Effector memory CD8-positive, alpha-beta T cell (primary cell): ENCODE data around the gene LRWD1.
A peak's percentile ranks its signal among the peaks of the same experiment; 100 is the strongest.
"Not testable (repeated sequence)": the region's sequence is repeated elsewhere in the genome, so short reads cannot be mapped to it uniquely, and the experiment has no call there.

Experiments used
- ATAC-seq: fragments of 150-1000 bp; cut with Tn5 transposase; replicated peaks from 2 replicates; pipeline ENCODE4 v1.10.0; 2021; ENCODE audit warnings: mild to moderate bottlenecking, moderate library complexity
- DNase-seq, 3 experiments: peaks; one replicate each; pipeline ENCODE4 v3.0.0; 2021
- H3K27ac Mint-ChIP-seq, 2 donors: one replicate each; pipeline ENCODE4 v1.8.0; 2022; ENCODE audit warnings: mild to moderate bottlenecking in 2 of 2, mixed read lengths in 2 of 2, moderate library complexity in 2 of 2
- H3K27me3 Mint-ChIP-seq, 2 donors: one replicate each; pipeline ENCODE4 v1.8.0; 2022; ENCODE audit warnings: mixed read lengths in 2 of 2
- H3K36me3 Mint-ChIP-seq: one replicate; pipeline ENCODE4 v1.8.0; 2022; ENCODE audit warnings: mild to moderate bottlenecking, moderate library complexity, mixed read lengths; ENCODE audit not compliant: insufficient read depth
- H3K4me1 Mint-ChIP-seq, 2 donors: one replicate each; pipeline ENCODE4 v1.8.0; 2022; ENCODE audit warnings: low read depth in 2 of 2, mixed read lengths in 2 of 2
- H3K4me3 Mint-ChIP-seq, 2 donors: one replicate each; pipeline ENCODE4 v1.8.0; 2022; ENCODE audit warnings: mild to moderate bottlenecking in 2 of 2, mixed read lengths in 2 of 2, moderate library complexity in 2 of 2
- H3K9me3 Mint-ChIP-seq, 2 donors: one replicate each; pipeline ENCODE4 v1.8.0; 2022; ENCODE audit warnings: mixed read lengths in 2 of 2

The LRWD1 gene

DNA sequence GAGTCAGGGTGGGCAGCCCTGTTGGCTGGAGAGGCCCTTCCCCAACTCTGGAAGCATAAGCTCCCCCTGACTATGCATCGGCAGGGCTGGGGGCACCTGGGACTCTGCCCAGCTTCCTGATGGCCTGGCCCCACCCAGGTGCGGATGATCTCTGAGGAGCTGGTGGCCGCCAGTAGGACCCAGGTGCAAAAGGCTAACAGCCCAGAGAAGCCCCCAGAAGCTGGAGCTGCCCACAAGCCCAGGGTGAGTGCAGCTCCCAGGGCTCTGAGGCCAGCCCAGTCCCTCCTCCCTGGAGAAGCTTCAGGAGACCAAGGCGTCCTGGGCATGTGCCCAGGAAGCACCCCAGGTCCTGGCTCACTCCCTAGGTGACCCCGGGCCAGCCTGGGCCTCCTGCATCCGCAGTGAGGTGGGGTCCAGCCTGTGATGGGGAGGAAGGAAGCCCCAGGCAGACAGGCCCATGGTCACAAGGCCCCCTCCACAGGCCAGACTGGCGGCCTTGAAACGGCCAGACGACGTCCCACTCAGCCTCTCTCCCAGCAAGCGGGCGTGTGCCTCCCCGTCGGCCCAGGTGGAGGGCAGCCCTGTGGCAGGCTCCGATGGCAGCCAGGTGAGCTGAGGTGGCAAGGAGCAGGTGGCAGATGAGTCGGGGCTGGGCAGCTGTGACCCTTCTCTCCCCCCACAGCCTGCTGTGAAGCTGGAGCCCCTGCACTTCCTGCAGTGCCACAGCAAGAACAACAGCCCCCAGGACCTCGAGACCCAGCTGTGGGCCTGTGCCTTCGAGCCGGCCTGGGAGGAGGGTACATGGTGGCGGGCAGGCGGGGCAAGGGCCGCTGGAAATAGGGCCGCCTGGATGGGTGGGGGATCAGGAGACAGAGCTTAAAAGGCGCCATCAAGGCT is 3.0 kb downstream of the LRWD1 start:
- no peak overlapping the region for H3K27ac Mint-ChIP-seq
- DNase-seq (no peak), ATAC-seq (no peak)
- H3K9me3 Mint-ChIP-seq, result no peaks in the 10 kb centered on the region
- H3K27me3 Mint-ChIP-seq, result no peaks in the 10 kb centered on the region
- peaks cover 21 to 26% of the 10 kb centered on the region in 2 donors for H3K4me1 Mint-ChIP-seq
- H3K36me3 Mint-ChIP-seq, result peaks cover 39% of the 10 kb centered on the region
- H3K4me3 Mint-ChIP-seq, result no peak overlapping the region

GRCh38 chr7:102468478-102469350 is 3.9 kb downstream of the LRWD1 start:
- Mint-ChIP-seq H3K27ac (no peak overlapping the region), H3K4me3 (no peak overlapping the region)
- ATAC-seq, result no peak

DNA sequence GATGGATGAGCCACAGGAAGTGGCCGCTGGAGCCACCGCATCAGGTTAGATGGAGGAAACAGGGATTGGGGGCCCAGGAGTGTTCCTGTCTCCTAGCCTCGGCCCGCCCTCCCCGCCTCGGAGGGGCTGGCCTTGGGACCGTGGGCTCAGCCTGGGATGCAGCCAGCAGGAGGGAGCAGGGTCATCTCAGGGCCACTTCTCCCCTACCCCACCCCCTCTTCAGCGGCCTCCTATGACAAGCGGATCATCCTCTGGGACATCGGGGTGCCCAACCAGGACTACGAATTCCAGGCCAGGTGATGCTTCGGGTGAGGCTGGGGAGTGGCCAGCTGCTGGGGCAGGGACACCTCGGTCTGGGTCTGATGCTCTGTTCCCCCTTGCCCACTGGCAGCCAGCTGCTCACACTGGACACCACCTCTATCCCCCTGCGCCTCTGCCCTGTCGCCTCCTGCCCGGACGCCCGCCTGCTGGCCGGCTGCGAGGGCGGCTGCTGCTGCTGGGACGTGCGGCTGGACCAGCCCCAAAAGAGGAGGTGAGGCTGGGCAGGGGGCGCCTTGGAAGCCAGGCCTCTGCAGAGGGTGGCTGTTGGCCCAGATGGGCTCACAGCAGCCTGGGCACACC is 4.7 kb downstream of the LRWD1 start:
- DNase-seq (no peak), ATAC-seq (no peak)
- Mint-ChIP-seq H3K36me3 (peaks cover 37% of the 10 kb centered on the region), H3K9me3 (no peaks in the 10 kb centered on the region), H3K4me3 (no peak overlapping the region), H3K27ac (no peak overlapping the region), H3K4me1 (peaks cover 11 to 17% of the 10 kb centered on the region in 2 donors), H3K27me3 (no peaks in the 10 kb centered on the region)

More at GRCh38 chr7:102468478-102469350, 3.9 kb downstream of the LRWD1 start:
- Mint-ChIP-seq H3K27me3 (no peaks in the 10 kb centered on the region), H3K9me3 (no peaks in the 10 kb centered on the region), H3K4me1 (peaks cover 18 to 23% of the 10 kb centered on the region in 2 donors), H3K36me3 (peaks cover 42% of the 10 kb centered on the region)
- DNase-seq, result no peak

- Mint-ChIP-seq H3K36me3 (peaks cover 37% of the 10 kb centered on the region), H3K4me3 (no peak overlapping the region), H3K27ac (peak overlapping the region in 1 of 2 donors; percentile 68), H3K4me1 (peaks cover 10 to 17% of the 10 kb centered on the region in 2 donors), H3K27me3 (no peaks in the 10 kb centered on the region), H3K9me3 (no peaks in the 10 kb centered on the region)
- ATAC-seq (no peak), DNase-seq (no peak)
Observed at GRCh38 chr7:102469972-102470825, 5.4 kb downstream of the LRWD1 start.

DNA sequence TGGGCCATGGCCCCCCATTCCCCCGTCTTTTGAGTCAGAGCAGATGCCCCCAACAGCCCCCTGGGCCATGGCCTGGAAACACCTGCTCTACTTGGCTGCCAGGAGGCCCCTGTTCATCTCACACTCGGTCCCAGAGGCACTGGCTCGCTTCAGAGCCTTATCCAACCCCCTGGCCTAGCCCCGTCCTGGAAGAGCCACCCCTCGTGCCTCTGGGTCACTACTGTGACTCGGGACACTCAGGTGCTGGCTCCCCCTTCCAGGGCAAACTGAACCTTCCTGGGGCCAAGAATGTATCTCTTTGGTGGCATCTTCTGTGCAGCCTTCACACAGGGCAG is 7.0 kb downstream of the LRWD1 start:
- Mint-ChIP-seq H3K4me1 (peaks cover 3 to 9% of the 10 kb centered on the region in 2 donors), H3K27me3 (no peaks in the 10 kb centered on the region), H3K36me3 (peaks cover 34% of the 10 kb centered on the region), H3K9me3 (no peaks in the 10 kb centered on the region), H3K27ac (peak overlapping the region in 1 of 2 donors; percentile 63), H3K4me3 (no peak overlapping the region)
- ATAC-seq (no peak), DNase-seq (no peak)

- ATAC-seq (no peak), DNase-seq (no peak)
- peak overlapping the region in 1 of 2 donors; percentile 63 for H3K27ac Mint-ChIP-seq
- H3K36me3 Mint-ChIP-seq, result peaks cover 31% of the 10 kb centered on the region
- H3K4me3 Mint-ChIP-seq, result no peak overlapping the region
- H3K9me3 Mint-ChIP-seq, result no peaks in the 10 kb centered on the region
- no peaks in the 10 kb centered on the region for H3K27me3 Mint-ChIP-seq
- peaks cover 0 to 7% of the 10 kb centered on the region in 2 donors for H3K4me1 Mint-ChIP-seq
Observed at GRCh38 chr7:102472126-102473041, 7.6 kb downstream of the LRWD1 start.

DNA sequence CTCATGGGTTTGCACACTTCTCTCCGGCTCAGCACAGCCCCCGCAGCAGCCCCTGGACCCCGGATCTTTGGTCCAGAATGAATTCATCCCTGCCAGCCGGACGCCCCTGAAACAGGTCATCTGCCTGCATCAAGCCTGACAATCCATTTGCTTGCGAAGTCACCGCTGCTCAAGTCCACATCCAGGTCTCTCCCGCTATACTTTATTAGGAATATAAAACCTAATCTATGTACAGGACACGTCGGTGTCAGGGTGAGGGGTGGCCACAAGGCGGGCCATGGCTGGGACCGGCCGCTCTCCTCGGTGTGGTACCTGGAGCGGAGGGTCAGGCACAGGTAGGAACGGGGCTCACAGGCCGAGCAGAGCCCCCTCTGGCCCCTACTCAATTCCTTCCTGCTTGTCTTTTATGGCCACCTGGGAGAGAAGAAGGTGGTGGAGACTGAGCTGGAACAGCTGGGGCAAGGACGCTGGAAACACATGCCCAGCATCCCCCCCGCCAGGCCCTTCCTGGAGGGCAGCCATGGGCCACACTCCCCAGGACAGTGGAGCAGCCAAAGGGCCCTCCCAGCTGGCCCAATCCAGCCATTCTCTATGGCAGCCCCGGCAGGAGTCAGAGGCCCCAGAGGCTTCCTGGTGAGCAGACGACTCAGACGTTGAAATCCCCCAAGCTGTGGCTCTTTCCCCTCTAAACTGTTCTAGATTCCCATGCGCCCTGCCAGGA is 8.6 kb downstream of the LRWD1 start:
- H3K9me3 Mint-ChIP-seq, result no peaks in the 10 kb centered on the region
- no peak for DNase-seq
- no peak for ATAC-seq
- no peaks in the 10 kb centered on the region for H3K27me3 Mint-ChIP-seq
- no peak overlapping the region for H3K4me3 Mint-ChIP-seq
- H3K36me3 Mint-ChIP-seq, result peaks cover 27% of the 10 kb centered on the region
- H3K4me1 Mint-ChIP-seq, result peaks cover 0 to 7% of the 10 kb centered on the region in 2 donors
- H3K27ac Mint-ChIP-seq, result peak overlapping the region in 1 of 2 donors; percentile 23

DNA sequence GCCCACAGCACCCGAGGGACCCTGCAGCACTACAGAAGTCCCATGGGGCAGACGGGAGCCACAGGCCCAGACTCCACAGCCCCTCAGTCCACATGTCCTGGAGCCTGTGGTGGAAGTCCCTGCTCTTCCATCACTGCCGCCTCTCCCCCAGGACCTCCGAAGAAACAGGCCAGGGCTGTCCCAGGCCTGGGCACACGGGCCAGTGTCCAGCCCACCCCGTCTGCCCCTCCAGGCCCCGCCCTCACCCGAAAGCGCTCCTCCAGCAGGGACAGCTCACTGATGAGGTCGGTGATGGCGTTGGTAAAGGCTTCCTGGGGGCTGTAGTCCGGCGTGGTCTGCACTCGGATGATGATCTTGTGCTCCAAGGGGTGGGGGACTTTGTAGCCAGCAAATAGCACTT is 9.3 kb downstream of the LRWD1 start:
- Mint-ChIP-seq H3K36me3 (peaks cover 31% of the 10 kb centered on the region), H3K27ac (peak overlapping the region in 1 of 2 donors; percentile 23)
- not testable (repeated sequence) for ATAC-seq, DNase-seq, H3K4me1 Mint-ChIP-seq, H3K27me3 Mint-ChIP-seq, H3K4me3 Mint-ChIP-seq, H3K9me3 Mint-ChIP-seq

GRCh38 chr7:102474736-102475435 is 10.1 kb downstream of the LRWD1 start:
- H3K27ac Mint-ChIP-seq, H3K4me1 Mint-ChIP-seq, H3K9me3 Mint-ChIP-seq, ATAC-seq, H3K27me3 Mint-ChIP-seq, DNase-seq, H3K4me3 Mint-ChIP-seq: not testable (repeated sequence)
- H3K36me3 Mint-ChIP-seq, result peaks cover 31% of the 10 kb centered on the region

GRCh38 chr7:102478314-102479208 is 13.8 kb downstream of the LRWD1 start, which contains the start of gene POLR2J:
Gene POLR2J, minus strand, starts transcription at chr7:102478922. Its CDS starts 62 bp downstream, at chr7:102478860.
- H3K27ac Mint-ChIP-seq, result peak within 1 kb of the TSS; percentile 73
- H3K36me3 Mint-ChIP-seq, H3K27me3 Mint-ChIP-seq, H3K9me3 Mint-ChIP-seq, H3K4me1 Mint-ChIP-seq: not testable (repeated sequence)
- ATAC-seq, result peak; percentile 90
- peak within 1 kb of the TSS; percentile 79 to 82 for H3K4me3 Mint-ChIP-seq
- DNase-seq, result peak; percentile 68 to 95 (median 77)
